GM21576 (cell line): ENCODE measurements around the gene ULBP2.
A peak's percentile ranks its signal among the peaks of the same experiment; 100 is the strongest.
"Not testable (repeated sequence)": the region's sequence is repeated elsewhere in the genome, so short reads cannot be mapped to it uniquely, and the experiment has no call there.

Experiments used
- ATAC-seq: cut with Tn5 transposase; IDR thresholded peaks from one replicate; pipeline ENCODE4 v1.9.1; 2021; ENCODE audit warnings: mild to moderate bottlenecking, moderate library complexity; ENCODE audit not compliant: unreplicated experiment

ULBP2 gene

DNA sequence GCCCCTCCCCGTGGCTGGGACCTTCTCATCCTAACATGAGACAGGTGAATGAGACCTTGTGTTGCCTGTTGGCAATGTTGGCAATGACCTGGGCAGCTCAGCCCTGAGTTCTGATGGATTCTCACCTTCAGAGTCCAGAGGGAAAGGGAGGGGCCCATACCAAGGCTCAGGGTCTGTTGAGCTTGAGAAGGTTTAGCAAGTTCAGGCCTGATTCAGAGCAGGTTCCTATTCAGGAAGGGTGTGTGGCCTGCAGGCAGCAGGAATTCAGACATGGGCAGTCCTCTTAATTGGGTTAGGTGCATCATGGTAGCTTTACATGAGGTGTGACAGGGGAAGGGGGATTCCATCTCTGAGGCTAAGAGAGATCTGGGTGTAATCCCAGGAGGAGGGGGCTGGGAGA is 5.7 kb downstream of the ULBP2 start:
- ATAC-seq: not testable (repeated sequence)

DNA sequence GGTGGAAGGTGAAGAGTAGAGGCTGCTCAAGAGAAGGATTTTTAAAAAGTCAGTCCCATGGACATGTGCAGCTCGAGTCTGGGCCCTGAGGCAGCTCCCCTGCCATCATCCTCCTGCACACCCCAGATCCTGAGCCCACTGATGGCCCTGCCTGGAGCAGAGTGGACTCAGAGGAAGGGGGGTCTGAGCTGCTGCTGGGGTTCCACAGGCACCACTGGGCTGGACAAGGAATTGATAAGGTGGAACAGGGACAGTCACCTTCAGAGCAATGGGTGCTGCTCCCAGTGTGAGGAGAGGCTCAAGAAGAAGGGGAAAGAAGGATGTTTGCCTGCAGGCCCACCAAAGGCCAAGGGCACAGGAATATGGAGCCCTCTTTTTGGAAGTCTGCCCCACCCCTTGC is 6.2 kb downstream of the ULBP2 start:
- no peak for ATAC-seq

DNA sequence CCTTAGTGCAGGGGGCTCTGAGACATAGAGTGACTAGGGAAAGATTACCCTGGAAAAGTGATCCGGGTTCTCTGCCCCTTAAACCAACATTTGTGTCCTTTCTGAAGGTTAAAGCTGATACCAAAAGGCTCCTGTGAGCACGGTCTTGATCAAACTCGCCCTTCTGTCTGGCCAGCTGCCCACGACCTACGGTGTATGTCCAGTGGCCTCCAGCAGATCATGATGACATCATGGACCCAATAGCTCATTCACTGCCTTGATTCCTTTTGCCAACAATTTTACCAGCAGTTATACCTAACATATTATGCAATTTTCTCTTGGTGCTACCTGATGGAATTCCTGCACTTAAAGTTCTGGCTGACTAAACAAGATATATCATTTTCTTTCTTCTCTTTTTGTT is 6.8 kb downstream of the ULBP2 start:
- ATAC-seq: no peak

DNA sequence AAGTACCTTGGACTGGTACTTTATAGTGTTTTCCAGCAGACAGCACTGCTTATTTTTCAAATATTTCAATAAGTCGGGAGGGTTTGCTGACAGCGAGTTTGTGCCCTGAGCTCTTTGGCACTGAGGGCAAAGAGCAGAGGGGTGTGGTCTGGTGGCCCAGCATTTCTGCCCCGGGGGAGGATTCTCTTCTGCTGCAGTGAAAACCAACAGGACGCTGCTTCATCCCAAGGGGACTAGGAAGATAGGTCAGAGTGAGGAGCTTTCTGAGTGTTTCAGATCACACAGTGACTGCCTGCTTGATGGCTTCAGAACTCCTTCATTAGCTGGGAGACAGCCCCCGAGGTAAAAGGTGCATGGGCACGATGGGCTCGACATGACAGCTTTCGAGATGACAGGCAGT is 8.6 kb downstream of the ULBP2 start:
- no peak for ATAC-seq

DNA sequence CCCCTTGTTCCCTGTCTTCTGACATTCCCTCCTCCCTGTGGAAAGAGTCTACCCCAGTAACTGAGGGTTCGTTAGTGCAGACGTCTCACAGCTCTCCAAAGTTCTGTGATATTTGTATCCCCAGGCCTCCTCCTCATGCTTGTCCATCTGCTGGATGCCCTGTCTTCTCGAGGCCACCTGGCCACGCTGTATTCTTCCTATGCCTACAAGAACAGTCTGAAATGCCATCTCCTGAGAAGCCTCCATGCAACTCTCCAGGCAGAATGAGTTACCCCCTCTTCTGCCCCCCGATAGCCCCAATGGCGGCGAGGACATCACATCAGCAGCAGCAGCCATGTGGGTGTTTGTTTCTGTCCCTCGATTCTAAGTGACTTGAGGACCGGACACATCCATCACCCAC is 9.3 kb downstream of the ULBP2 start:
- ATAC-seq: no peak

DNA sequence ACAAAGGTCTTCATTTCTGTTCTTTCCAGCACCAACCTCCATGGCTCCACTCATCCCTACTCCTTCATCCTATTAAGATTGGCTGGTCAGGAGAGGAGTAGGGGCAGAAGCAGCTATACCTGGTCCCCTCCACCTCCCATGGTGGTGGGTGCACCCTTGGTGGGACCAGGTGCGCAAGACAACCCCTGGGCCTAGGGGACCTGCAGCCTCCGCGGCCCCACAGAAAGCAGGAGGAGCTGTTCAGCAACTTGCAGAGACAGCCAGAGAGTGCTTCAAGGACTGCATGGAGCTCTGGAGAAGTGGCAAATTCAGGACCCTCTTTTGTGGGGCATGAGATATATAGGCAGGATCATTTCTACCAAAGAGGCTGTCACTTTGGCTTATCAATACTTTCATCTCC is 9.8 kb downstream of the ULBP2 start:
- no peak for ATAC-seq

DNA sequence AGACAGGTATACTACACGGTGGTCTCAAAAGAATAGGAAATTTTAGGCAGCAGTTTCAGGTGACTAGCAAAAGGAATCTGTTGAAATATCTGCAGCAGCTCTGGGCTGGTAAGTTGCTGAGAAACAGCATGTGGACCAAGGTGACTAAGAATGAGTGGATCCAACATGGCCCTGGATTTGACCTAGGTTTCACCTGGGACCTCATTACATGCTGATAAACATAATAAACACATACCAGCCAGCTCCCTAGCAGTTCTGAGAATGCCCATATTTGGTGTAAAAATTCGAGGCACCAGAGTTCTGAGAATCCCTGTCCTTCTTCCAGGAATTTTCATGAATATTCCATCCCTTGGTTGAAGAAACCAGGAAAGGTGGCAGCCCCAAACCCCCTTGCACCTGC is 11.6 kb downstream of the ULBP2 start:
- ATAC-seq: not testable (repeated sequence)

DNA sequence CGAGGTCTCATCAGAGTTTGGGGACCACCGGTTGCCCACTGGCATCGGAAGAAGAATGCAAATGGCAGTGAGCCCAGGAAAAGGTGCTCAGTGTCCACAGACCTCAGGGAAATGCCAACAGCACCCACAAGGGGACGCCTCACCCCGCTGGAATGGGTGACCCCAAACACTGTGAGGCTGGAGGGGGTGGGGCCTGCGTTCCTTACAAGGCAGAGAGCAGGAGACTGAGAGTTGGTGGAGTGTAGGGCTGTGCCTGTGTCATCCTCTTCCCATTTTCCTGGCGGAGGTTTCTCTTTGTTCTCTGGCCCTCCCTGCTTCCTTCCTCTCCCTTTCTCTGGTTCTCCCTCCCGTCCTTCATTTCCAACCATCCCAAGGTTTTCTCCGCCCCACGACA is 12.1 kb downstream of the ULBP2 start:
- not testable (repeated sequence) for ATAC-seq

DNA sequence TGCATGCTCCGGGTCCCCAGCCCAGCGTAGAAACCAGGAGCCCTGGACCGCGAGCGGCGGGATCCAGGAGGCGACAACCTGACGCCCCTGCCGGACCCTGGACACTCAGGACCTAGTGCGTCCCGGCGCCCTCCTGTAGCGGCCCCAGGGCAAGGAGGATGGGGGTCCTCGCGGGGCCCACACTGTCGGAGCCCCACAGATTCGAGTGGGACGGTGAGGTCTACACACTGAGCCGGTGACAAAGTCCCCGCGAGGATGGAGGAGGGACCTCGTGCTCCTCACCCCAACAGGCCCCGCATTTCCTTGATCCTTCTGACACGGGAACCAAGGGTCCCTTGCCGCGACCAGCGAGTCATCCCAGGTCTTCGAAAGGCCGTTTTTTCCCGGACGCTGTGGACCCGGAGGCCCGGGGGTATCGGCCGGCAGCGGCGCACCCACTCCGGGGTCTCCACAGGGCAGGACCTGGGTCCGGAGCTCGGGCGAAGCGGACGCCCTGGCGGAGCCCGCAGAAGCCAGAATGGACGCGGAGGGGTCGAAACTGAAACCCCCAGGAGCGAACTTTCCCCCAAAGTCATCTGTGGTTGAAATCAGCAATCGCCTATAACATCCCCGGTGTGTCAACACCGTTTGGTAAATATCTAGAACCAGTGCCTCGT is 12.6 kb downstream of the ULBP2 start:
- ATAC-seq: not testable (repeated sequence)

DNA sequence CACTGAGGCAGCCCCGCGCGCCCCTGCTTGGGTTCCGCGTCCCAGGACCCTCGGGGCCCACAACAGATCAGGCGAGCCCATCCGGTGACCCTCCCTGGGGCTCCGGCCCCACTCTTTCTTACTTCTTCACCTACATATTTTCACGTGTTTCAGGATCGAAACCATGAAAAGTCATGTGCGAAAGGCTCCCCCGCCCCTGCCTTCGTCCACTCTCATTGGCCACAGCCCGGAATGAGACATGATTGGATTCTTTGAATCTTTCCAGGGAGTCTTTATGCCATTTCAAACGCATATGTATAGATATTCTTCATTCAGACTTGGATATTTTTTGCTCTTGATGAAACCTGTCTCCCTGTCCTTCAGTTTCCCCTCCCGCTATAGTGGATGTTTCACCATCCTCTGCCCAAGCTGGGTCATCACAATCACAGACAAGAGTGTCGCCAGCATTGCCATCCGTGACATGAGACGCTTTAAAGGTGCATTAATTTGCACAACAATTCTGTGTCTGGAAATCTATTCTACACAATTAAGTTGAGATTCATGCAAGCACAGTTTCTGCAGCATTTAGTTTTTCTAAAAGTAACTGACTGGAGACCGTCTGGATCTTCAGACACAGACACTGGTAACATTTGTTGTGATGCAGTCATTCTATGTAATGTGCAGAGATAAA is 13.3 kb downstream of the ULBP2 start:
- ATAC-seq: not testable (repeated sequence)

DNA sequence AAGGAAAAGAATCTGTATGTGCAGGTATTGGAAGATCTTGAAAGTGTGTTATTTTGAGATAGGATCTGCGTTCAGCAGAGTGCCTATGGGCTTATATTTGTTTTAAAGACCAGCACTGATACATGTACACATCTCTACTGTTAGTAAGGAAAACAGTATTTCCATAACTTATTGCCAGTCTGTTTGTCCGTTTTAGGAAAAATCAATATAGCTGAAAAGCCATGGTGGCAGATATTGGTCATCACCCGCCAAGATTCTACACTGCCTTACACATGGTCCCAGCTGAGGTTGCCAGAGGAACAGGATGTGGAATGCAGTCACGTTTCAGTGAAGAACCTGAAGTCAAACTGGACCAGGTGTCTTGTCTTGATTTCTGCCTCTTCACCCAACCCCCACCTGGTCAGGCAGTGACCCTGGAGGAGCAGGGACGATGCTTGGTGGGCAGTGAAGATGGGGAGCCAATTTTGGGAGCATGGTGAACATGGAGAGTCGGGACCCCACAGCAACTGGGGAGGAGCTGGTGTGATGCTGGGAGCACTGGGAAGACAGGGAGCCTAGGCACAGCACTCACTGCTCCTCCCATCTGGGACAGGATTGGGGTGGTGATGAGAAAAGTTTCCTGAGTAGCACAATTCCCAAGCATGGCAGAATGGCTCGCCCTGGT is 14.0 kb downstream of the ULBP2 start:
- ATAC-seq: not testable (repeated sequence)

DNA sequence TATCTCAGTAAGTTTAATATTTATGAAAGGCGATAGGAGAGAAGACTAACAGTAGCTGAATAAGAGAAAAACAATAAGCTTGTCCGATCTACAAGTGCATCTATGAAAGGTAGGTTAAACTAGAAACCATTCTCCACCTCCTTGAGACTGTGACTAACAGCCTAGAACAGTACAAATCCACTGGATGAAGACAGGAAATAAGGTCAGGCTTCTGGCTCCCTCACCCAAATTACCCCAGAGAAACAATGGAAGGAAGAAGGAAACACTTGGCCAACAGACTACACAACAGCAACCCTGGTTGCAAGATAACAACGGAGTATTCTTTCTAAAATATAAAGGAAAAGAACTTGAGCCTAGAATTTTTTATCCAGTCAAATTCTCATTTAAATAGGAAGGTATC is 16.3 kb downstream of the ULBP2 start:
- ATAC-seq: not testable (repeated sequence)

DNA sequence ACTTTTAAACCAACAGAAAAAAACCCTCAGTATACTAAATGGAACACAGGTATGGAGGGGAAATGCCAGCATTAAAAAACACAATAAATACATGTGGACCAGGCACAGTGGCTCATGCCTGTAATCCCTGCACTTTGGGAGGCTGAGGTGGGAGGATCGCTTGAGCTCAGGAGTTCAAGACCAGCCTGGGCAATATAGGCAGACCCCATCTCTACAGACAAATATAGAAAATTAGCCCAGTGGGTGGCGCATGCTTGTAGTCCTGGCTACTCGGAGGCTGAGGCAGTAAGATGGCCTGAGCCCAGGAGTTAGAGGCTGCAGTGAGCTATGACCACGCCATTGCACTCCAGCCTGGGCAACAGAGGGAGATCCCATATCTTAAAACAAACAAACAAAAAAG is 18.0 kb downstream of the ULBP2 start:
- ATAC-seq: not testable (repeated sequence)

DNA sequence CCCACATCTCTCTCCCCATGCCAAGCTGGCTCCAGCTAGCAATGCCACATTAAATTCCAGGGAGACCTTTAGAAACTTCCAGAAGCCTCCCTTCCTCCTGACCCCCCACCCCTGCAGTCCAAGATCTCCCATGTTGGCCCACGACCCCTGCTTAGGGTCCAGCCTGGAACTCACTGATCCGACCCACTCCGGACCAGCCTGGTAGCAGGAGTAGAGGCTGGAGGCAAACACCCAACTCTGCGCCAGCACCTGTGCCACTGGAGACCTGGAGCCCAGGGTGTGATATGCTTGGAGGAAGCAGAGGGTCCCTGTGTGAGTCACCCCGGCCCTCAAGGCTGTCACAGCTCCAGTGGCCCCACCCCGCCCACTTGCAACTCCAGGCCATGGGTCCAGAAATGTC is 18.7 kb downstream of the ULBP2 start:
- no peak for ATAC-seq

DNA sequence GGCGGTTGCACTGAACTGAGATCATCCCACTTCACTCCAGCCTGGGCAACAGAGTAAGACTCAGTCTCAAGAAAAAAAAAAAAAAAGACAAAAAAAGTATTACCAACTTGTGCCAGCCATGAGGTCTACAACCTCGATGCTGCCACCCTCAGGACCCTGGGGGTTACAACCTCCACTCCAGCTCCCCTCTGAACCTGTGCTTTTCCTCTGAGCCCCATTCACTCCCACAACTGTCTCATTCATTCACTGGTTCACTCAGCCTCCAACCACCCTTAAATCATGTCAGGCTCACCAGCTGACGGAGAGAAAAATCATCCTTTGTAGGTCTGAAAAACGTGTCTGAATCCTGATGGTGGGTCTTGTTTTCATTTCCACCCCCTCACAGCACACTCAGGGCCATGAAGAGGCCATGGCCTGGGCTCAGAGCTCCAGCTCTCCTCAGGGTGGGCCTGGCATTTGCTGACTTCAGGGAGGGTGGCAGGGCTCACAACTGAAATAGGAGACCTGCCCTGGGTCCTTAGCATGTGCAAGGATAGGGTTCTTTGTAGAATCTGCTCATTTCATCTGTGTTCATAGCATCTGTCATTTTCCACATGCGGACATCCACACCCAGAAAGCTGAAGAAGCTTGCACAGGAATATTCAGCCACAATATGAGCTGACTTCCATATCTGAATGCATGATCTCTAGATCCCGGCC is 20.1 kb downstream of the ULBP2 start:
- no peak for ATAC-seq

DNA sequence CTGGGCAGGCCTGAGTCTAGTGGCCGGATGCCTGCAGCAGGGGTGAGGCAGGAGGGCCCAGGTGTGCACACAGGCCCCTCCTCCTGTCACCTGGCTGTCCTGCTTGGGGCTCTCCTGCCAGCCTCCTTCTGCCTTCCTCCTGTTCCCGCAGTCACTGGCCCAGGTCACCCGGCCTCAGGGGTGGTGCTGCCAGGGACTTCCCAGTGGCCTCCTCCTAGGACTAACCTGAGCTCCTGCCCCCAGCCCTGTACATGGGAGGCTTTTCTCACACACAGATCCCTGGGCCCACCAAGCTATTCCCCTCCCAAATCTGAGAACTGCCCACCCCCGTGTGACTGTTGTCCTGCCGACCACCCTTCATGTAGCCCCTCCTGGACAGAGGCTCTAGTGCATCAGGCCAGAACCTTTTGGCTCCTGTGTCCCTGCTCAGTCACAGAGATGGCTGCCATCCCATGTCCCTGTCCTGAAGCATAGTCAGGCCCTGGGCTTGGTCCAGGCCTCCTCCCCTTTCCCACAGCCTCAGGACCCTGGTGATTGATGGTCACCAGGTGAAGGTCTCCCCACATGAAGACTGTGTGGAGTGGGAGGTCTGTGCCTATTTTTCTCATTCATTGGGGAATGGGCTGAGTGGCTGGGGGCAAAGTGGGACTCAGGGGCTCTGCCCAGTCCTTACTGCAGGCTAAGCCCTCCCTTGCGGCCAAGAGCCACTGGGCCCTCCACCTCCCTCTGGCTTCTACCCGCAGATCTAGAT is 20.8 kb downstream of the ULBP2 start:
- ATAC-seq: no peak

DNA sequence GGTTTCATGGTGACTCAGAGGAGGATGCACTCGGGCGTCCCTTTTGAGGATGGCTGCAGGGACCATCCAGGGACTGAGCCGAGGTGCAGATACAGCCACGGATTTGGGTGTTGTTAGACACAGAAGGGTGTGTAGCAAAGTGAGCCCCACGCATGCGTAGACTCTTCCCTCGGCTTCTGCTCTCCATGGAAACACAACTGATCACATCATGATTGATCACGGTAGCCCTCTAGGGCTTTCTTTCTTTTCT is 21.3 kb downstream of the ULBP2 start:
- no peak for ATAC-seq

DNA sequence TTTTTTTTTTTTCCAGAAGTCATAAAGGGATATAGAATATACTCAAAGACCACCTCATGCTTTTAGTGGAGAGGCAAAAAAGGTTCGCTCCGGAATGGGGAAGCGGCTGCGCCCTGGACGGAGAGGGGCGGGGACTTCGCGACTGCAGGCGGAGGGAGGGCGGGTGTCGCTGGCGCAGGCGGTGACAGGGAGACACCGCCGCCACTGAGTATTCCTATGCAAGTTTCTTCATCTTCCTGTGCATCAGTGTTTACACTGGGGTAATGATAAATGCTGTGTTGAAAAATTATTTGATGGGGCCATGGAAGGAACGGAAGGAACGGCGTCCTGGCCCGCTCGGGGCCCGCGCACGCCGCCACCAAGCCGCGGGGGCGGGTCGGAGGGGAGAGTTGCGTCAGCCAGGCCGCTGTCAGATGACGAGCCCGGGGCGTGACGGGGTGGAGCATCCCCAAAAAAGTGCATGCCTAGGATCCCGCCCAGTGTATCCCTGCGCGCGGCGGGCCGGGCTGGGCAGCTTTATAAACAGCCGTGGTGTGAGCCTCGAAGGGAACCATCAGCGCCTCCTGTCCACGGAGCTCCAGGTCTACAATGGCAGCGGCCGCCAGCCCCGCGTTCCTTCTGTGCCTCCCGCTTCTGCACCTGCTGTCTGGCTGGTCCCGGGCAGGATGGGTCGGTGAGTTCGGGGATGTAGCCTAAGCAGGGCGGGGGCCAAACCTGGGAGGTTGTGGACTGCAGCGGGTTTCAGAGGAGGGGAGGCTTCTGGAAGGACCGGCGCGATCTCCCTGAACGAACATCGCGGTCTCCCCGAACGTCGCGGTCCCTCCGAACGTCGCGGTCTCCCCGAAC is 21.9 kb downstream of the ULBP2 start, which contains the start of gene ULBP1:
TSS of gene ULBP1 (plus strand) at position 482 of the 846 bp plus-strand sequence. CDS start at position 589, 107 bp downstream.
- ATAC-seq: peak; percentile 65

DNA sequence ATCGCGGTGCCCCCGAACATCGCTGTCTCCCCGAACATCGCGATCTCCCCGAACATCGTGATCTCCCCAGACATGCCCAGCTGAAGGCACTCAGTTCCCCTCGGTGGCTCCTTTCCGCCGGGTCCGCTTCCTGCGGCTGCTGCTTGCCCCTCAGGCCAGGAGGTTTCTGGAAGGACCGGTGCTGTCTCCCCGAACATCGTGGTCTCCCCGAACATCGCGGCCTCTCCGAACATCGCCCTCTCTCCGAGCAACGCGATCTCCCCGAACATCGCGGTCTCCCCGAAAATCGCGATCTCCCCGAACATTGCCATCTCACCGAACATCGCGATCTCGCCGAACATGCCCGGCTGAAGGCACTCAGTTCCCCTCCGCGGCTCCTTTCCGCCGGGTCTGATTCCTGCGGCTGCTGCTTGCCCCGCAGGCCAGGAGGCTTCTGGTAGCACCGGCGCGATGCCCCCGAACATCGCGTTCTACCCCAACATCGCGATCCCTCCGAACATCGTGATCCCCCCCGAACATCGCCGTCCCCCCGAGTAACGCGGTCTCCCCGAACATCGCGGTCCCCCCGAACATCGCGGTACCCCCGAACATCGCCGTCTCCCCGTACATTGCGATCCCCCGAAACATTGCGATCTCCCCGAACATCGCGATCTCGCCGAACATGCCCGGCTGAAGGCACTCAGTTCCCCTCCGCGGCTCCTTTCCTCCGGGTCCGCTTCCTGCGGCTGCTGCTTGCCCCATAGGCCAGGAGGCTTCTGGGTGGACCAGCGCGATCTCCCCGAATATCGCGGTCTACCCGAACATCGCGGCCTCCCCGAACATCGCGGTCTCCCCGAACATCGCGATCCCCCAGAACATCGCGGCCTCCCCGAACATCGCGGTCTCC is 22.7 kb downstream of the ULBP2 start:
- ATAC-seq: no peak
